Keratinocyte (primary cell): ENCODE results near the gene RNF141.

Experiments used
- EZH2 ChIP-seq: IDR thresholded peaks from one replicate; pipeline ENCODE4 v1.6.1; 2012; ENCODE audit warnings: inconsistent platforms, mild to moderate bottlenecking, low read length, moderate library complexity
- TF ChIP-seq, protein P1 (sequence below), 3 experiments: IDR thresholded peaks in 1 of 3; conservative IDR thresholded peaks in 1 of 3; optimal IDR thresholded peaks in 1 of 3; 2 replicates in 2 of 3; 3 replicates in 1 of 3; pipeline versions ENCODE3 to v1.5.1; 2011; ENCODE audit warnings: low read length in 3 of 3, mild to moderate bottlenecking in 3 of 3, moderate library complexity in 2 of 3, control low read depth in 1 of 3, inconsistent platforms in 1 of 3; ENCODE audit not compliant: insufficient read depth in 2 of 3; ENCODE audit errors: extremely low read depth in 1 of 3

DNA sequence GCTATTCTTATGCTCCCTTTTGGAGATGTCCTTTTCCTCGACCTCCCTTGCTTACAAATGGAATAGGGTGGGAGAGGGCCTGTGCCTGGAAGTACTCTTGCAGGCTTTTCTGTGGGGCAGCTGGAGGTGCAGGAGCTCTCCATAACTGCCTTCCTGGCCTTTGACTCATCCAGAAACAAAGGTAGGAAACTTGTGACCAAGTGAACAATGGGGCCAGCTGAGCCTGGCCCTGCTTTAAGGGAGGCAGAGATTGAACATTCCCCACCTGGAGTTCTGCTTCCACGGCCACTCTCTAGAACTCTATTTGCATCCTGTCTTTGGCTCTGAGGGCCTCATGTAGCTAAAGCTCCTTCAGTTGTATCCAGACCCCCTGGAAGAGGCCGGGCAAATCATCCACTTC is 32.6 kb upstream of the RNF141 start:
- TF ChIP-seq, protein P1, sequence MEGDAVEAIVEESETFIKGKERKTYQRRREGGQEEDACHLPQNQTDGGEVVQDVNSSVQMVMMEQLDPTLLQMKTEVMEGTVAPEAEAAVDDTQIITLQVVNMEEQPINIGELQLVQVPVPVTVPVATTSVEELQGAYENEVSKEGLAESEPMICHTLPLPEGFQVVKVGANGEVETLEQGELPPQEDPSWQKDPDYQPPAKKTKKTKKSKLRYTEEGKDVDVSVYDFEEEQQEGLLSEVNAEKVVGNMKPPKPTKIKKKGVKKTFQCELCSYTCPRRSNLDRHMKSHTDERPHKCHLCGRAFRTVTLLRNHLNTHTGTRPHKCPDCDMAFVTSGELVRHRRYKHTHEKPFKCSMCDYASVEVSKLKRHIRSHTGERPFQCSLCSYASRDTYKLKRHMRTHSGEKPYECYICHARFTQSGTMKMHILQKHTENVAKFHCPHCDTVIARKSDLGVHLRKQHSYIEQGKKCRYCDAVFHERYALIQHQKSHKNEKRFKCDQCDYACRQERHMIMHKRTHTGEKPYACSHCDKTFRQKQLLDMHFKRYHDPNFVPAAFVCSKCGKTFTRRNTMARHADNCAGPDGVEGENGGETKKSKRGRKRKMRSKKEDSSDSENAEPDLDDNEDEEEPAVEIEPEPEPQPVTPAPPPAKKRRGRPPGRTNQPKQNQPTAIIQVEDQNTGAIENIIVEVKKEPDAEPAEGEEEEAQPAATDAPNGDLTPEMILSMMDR (optimal IDR thresholded peaks at IDR 0.05 in 1 of 3, IDR thresholded peaks at IDR 0.05 in 1 of 3, conservative IDR thresholded peaks at IDR 0.05 in 1 of 3; ENCODE audit: extremely low read depth in 1 of 3, insufficient read depth in 2 of 3, low read length in 3 of 3): no peak
- no peak for TF ChIP-seq EZH2
